RWPE1 (cell line): ENCODE data around the gene CTSE.
A peak's percentile ranks its signal among the peaks of the same experiment; 100 is the strongest.

Experiments
- CTCF ChIA-PET: fragments of 350-600 bp; sonication (Branson Sonifier 250); formaldehyde crosslinking; extraction: SDS; loops from one replicate; lab custom pipeline; 2021; lab: Yijun Ruan, JAX
- POLR2A ChIA-PET: fragments of 400-600 bp; formaldehyde crosslinking; extraction: SDS; loops from one replicate; lab custom pipeline; 2020; ENCODE audit warnings: antibody characterized with exemption; ENCODE audit not compliant: low non-redundant PET; lab: Yijun Ruan, JAX
- DNase-seq: peaks from one replicate; pipeline ENCODE4 v3.0.0; 2012; ENCODE audit warnings: low spot score
- H3K27ac ChIP-seq: fragments of 450-650 bp; 2 replicates; pipeline ENCODE4 v1.5.1; 2017
- TF ChIP-seq, protein P1 (sequence below): fragments of 450-650 bp; conservative IDR thresholded peaks from 2 replicates; pipeline ENCODE4 v1.5.1; 2017; ENCODE audit warnings: low read depth, mild to moderate bottlenecking

CTSE gene

DNA sequence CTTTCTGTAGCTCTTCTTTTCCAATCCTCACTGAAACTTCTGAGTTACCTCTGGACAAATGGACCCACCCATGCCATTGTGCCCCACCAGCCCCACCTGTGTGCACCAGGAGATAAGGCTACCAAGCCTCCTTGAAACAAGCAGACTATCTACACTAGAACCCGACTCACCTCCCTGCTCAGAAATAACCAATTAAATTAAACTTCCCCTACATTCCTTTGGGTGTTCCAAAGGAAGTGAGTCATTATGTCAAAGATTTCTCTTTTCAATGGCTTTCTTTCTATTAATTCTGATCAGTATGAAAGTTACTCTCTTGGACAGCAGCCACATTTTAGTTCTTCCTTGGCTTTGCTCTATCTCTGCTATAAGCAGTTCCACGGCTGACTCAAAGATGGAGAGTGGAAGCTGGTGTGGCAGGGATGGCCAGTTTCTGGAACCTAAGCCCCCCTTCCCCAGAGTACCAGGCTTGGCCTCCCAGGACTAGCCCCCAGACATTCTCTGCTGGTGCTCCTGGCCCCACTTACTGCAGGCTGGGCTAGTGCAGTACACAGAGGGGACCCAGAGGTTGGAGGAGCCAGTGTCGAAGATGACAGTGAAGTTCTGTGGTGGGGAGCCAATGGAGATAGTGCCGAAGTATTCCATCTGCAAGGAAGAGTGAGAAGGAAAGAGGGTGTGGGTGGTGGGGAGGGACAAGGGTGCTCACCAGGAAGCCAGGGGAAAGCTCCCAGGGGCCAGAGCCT is 1.9 kb downstream of the CTSE start:
- H3K27ac ChIP-seq, result peak overlapping the region; percentile 73
- POLR2A ChIA-PET, result no interaction called here
- DNase-seq, result peak; percentile 86
- TF ChIP-seq, protein P1, sequence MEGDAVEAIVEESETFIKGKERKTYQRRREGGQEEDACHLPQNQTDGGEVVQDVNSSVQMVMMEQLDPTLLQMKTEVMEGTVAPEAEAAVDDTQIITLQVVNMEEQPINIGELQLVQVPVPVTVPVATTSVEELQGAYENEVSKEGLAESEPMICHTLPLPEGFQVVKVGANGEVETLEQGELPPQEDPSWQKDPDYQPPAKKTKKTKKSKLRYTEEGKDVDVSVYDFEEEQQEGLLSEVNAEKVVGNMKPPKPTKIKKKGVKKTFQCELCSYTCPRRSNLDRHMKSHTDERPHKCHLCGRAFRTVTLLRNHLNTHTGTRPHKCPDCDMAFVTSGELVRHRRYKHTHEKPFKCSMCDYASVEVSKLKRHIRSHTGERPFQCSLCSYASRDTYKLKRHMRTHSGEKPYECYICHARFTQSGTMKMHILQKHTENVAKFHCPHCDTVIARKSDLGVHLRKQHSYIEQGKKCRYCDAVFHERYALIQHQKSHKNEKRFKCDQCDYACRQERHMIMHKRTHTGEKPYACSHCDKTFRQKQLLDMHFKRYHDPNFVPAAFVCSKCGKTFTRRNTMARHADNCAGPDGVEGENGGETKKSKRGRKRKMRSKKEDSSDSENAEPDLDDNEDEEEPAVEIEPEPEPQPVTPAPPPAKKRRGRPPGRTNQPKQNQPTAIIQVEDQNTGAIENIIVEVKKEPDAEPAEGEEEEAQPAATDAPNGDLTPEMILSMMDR, result no peak
- CTCF ChIA-PET, result interaction anchor here (2.0 kb wide), 1 partner anchor 9 kb away, joined by 6 read pairs; no protein-coding TSS in a partner anchor

DNA sequence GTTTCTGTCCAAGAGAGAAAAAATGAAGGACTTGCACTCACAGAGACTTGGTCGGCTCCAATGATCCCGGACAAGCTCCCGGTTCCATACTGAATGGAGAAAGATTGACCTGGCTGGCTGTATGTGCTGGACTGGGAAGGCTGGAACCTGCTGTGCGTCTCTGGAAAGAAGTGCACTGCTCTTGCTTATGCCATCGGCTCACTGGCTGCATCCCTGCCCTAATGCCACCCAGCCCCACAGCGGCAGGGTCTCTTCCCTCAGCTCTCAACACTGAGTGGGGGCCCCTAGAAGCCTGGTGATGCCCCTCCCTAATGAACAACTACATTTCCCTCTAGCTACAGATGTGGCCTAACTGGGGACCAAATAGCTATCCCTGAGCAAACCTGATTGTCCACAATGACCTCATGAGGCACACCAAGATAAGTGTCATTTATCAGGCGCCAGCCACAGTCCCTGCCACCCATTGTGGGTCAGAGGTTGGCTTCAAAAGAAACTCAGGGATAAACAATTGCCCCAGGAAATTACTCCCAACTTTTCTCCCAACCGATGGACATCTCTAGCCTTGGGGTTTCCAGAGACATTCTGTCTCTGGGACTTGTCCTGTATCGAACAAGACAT is 2.6 kb downstream of the CTSE start:
- TF ChIP-seq, protein P1, result no peak
- peak overlapping the region; percentile 73; the same call in 1 of the 2 replicates for H3K27ac ChIP-seq
- POLR2A ChIA-PET, result no interaction called here
- CTCF ChIA-PET, result interaction anchor here (0.6 to 2.0 kb wide), 2 partner anchors 10 to 39 kb away, joined by 4 to 6 read pairs; no protein-coding TSS in a partner anchor
- no peak for DNase-seq

DNA sequence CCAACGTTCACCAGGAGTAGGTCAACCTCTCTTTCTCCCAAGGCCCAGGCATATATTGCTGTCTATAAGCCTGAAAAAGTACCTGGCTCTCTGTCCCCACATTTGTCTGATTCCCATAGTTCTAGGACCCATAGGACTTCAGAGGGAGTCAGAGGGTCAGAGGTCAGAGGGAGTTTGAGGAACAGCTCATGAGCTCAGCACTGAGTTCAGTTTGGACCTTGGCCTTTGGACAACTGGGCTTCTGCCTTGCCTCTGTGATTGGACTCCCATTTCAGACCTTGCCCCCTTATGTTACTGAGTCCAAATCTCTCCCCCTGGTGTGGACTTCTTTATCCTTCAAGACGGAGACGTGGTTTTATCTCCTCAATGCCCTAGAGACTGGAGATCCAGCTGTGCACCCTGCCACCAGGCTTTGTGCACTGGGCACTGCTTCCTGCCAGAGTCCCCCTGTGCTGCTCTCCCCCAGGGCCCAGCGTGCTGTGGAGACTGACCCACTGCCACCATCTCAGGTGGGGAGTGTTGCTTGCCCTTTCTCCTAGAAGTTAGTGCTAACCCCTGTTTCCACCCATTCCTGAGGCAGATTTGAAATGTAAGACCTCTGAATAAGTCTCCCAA is 3.2 kb downstream of the CTSE start:
- H3K27ac ChIP-seq, result peak overlapping the region; percentile 73; the same call in 1 of the 2 replicates
- ChIA-PET POLR2A (no interaction called here), CTCF (interaction anchor here (0.6 to 2.0 kb wide), 2 partner anchors 10 to 40 kb away, joined by 4 to 6 read pairs; no protein-coding TSS in a partner anchor)
- DNase-seq, result no peak
- TF ChIP-seq, protein P1, result no peak

DNA sequence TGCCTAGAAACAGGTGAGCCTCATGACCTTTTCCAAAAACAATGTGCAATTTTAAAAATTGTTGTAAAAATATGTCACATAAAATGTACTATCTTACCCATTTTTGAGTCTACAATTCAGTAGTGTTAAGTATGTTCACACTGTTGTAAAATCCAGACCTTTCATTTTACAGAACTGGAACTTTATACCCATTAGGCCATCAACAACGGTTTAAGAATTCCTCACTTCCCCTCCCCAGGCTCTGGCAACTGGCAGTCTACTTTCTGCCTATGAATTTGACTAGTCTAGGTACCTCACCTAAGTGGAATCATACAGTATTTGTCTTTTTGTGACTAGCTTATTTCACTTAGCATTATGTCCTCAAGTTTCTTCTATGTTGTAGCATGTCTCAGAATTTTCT is 8.6 kb downstream of the CTSE start:
- CTCF ChIA-PET, result interaction anchor here (0.9 to 1.5 kb wide), 2 partner anchors 15 to 87 kb away, joined by 4 to 9 read pairs; no protein-coding TSS in a partner anchor
- POLR2A ChIA-PET, result no interaction called here
- no peak overlapping the region for H3K27ac ChIP-seq

DNA sequence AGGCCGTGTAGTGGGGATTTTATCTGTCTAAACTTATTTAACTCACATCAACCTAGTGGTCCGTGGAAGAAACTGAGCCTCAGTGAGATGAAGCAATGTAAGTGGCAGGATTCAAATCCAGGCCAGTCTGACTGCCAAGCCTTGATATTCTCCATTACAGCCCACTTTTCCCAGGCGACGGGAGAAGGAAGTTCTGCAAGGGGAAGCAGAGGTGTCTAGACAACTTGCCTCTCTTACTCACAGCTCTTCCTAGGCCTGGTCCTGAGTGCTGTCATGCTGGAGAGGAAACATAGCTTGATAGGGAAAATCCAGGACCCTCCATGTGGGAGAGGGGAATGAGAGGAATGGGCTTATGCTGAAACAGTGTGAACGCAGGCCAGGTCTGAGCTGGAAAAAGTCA is 9.1 kb downstream of the CTSE start:
- TF ChIP-seq, protein P1, result no peak
- ChIA-PET CTCF (interaction anchor here (0.9 kb wide), 1 partner anchor 87 kb away, joined by 4 read pairs; no protein-coding TSS in a partner anchor), POLR2A (no interaction called here)
- H3K27ac ChIP-seq, result no peak overlapping the region
- no peak for DNase-seq

More for the DNA sequence above, 8.6 kb downstream of the CTSE start:
- DNase-seq, result no peak
- TF ChIP-seq, protein P1, result no peak
